SU-DHL-6 (cell line): Measurements from ENCODE around the gene PRRX2.

Experiments used
- H2AFZ ChIP-seq: fragments of 200-600 bp; sonication (generic); 2 replicates; pipeline ENCODE4 v1.6.1; 2014; ENCODE audit warnings: low read depth, mild to moderate bottlenecking, moderate library complexity, mixed read lengths, antibody characterized with exemption, low read length; ENCODE audit not compliant: severe bottlenecking
- H3F3A ChIP-seq: fragments of 200-600 bp; shearing (Covaris generic); 2 replicates; pipeline ENCODE4 v1.6.0; 2016; ENCODE audit warnings: antibody characterized with exemption, mild to moderate bottlenecking; ENCODE audit not compliant: insufficient read depth
- H3K27ac ChIP-seq: fragments of 200-600 bp; sonication (generic); 2 replicates; pipeline ENCODE4 v1.5.1; 2016; ENCODE audit warnings: low read depth, mild to moderate bottlenecking, low read length, moderate library complexity, mixed read lengths
- H3K27me3 ChIP-seq: fragments of 200-600 bp; sonication (generic), shearing (Covaris generic); 2 replicates; pipeline ENCODE4 v1.6.0; 2014; ENCODE audit warnings: mild to moderate bottlenecking, low read length
- H3K36me3 ChIP-seq: fragments of 200-600 bp; sonication (generic); 2 replicates; pipeline ENCODE4 v1.6.1; 2014; ENCODE audit warnings: mild to moderate bottlenecking, low read length, mixed read lengths
- H3K4me2 ChIP-seq: fragments of 300-600, 200-600 bp; shearing (Covaris generic), sonication (generic); 2 replicates; pipeline ENCODE4 v1.6.0; 2014; ENCODE audit warnings: low read length, low read depth, mild to moderate bottlenecking; ENCODE audit not compliant: poor library complexity, severe bottlenecking
- H3K4me3 ChIP-seq: fragments of 200-600 bp; sonication (generic); 2 replicates; pipeline ENCODE4 v1.5.1; 2014; ENCODE audit warnings: antibody characterized with exemption, low read length, mild to moderate bottlenecking, mixed read lengths; ENCODE audit not compliant: insufficient read depth, poor library complexity, severe bottlenecking
- H3K79me2 ChIP-seq: fragments of 200-600 bp; sonication (generic); 2 replicates; pipeline ENCODE4 v1.6.1; 2014; ENCODE audit warnings: mild to moderate bottlenecking, low read length, moderate library complexity; ENCODE audit not compliant: insufficient read depth
- H3K9ac ChIP-seq: fragments of 200-600 bp; sonication (generic); 2 replicates; pipeline ENCODE4 v1.7.0; 2014; ENCODE audit warnings: mild to moderate bottlenecking, low read length
- H3K9me2 ChIP-seq: fragments of 200-600 bp; sonication (generic); replicated peaks from 2 replicates; pipeline ENCODE4 v1.6.1; 2014; ENCODE audit warnings: low read length; ENCODE audit not compliant: insufficient read depth
- H3K9me3 ChIP-seq: fragments of 200-600 bp; sonication (generic); 2 replicates; pipeline ENCODE4 v1.6.1; 2014; ENCODE audit warnings: low read length, mixed read lengths; ENCODE audit not compliant: insufficient read depth
- H4K20me1 ChIP-seq: fragments of 200-600 bp; sonication (generic); 2 replicates; pipeline ENCODE4 v1.6.1; 2014; ENCODE audit warnings: low read depth, mild to moderate bottlenecking, antibody characterized with exemption, low read length, moderate library complexity, mixed read lengths
- CTCF ChIP-seq: fragments of 200-600 bp; sonication (generic); IDR thresholded peaks from one replicate; pipeline ENCODE4 v1.5.1; 2017; ENCODE audit warnings: antibody characterized with exemption, mild to moderate bottlenecking, low read length, moderate library complexity; ENCODE audit not compliant: insufficient read depth, poor library complexity, severe bottlenecking
- EZH2phosphoT487 ChIP-seq: fragments of 200-600 bp; sonication (generic), shearing (Covaris generic); conservative IDR thresholded peaks from 2 replicates; pipeline ENCODE4 v1.6.1; 2018; ENCODE audit warnings: mild to moderate bottlenecking, antibody characterized with exemption, low read length, moderate library complexity, mixed read lengths

Gene PRRX2

GRCh38 chr9:129756191-129756590 lies 90.7 kb downstream of the PRRX2 start:
- Histone ChIP-seq H3F3A (no peaks in the 10 kb centered on the region), H3K79me2 (no peaks in the 10 kb centered on the region), H2AFZ (no peak overlapping the region), H4K20me1 (no peaks in the 10 kb centered on the region), H3K9me2 (no peaks in the 10 kb centered on the region), H3K27ac (no peak overlapping the region), H3K4me2 (no peak overlapping the region), H3K27me3 (no peaks in the 10 kb centered on the region), H3K4me3 (no peak overlapping the region), H3K9me3 (no peaks in the 10 kb centered on the region), H3K9ac (no peak overlapping the region), H3K36me3 (no peaks in the 10 kb centered on the region)
- TF ChIP-seq CTCF: no peak
- TF ChIP-seq EZH2phosphoT487: no peak

- H4K20me1 ChIP-seq: no peaks in the 10 kb centered on the region
- H3K79me2 ChIP-seq: no peaks in the 10 kb centered on the region
- H3K9me2 ChIP-seq: no peaks in the 10 kb centered on the region
- no peaks in the 10 kb centered on the region for H3K36me3 ChIP-seq
- no peak overlapping the region for H3K4me3 ChIP-seq
- H3K4me2 ChIP-seq: no peak overlapping the region
- H2AFZ ChIP-seq: no peak overlapping the region
- TF ChIP-seq CTCF (no peak), EZH2phosphoT487 (no peak)
- H3K27me3 ChIP-seq: no peaks in the 10 kb centered on the region
- no peaks in the 10 kb centered on the region for H3K9me3 ChIP-seq
- H3F3A ChIP-seq: no peaks in the 10 kb centered on the region
- H3K9ac ChIP-seq: no peak overlapping the region
- H3K27ac ChIP-seq: no peak overlapping the region
Measured at GRCh38 chr9:129757045-129757444, 91.6 kb downstream of the PRRX2 start.

GRCh38 chr9:129759319-129759718 lies 93.9 kb downstream of the PRRX2 start:
- Histone ChIP-seq H3K4me2 (no peak overlapping the region), H3K9me2 (no peaks in the 10 kb centered on the region), H3F3A (no peaks in the 10 kb centered on the region), H3K27me3 (no peaks in the 10 kb centered on the region), H3K36me3 (no peaks in the 10 kb centered on the region), H3K9me3 (no peaks in the 10 kb centered on the region), H4K20me1 (no peaks in the 10 kb centered on the region), H3K9ac (no peak overlapping the region), H3K4me3 (no peak overlapping the region), H3K79me2 (no peaks in the 10 kb centered on the region), H3K27ac (no peak overlapping the region), H2AFZ (no peak overlapping the region)
- TF ChIP-seq EZH2phosphoT487 (no peak), CTCF (no peak)
